Measurements from ENCODE around the gene JPT2. TPM values are rescaled to one million over a fixed set of nuclear protein-coding genes. Genes with fewer than 3 reads are reported as not detected.
"Not testable (repeated sequence)": the region's sequence is repeated elsewhere in the genome, so short reads cannot be mapped to it uniquely, and the experiment has no call there.

Gene JPT2
- total RNA-seq, 2 experiments from 2014 or later, result 56.5 to 65.2 TPM

DNA sequence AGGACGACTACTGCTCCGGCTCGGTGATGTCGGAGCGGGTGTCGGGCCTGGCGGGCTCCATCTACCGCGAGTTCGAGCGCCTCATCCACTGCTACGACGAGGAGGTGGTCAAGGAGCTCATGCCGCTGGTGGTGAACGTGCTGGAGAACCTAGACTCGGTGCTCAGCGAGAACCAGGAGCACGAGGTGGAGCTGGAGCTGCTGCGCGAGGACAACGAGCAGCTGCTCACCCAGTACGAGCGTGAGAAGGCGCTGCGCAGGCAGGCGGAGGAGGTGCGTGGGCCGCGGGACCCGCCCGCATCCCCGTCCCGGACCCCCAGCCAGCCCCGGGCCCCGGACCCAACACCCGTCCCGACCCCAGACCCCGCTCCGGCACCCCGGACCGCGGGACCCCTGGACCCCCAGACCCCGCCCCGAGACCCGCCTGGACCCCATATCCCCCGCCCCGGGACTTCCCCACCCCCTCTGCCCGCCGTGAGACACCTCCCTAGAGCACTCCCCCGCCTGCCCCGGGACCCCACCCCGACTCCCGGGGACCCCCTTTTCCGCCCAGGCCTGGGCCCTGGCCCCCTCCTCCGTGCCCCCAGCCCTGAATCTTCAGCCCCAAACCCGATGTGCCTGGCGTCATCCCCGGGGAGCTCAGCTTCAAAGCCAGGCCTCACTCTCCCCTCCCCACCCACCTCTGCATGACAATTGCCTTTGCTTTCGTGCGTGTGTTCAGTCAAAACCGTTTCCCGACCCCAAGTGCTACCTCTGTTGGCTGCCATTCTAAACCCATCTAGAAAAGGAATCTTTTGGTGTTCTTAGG is 28.5 kb downstream of the JPT2 start:
- peaks cover 9% of the 10 kb centered on the region for H3K36me3 Mint-ChIP-seq (ENCODE audit: low read depth)
- H3K27ac Mint-ChIP-seq, result peak overlapping the region; percentile 99
- DNase-seq, result peak; percentile 63
- H3K4me1 Mint-ChIP-seq, result peaks cover 36% of the 10 kb centered on the region
- ChIA-PET POLR2A (interaction anchor here (0.6 kb wide), 2 partner anchors 76 to 1070 kb away, joined by 3 to 5 read pairs; partner anchors contain the start of genes NUBP2 and SPSB3), CTCF (interaction anchor here (0.6 to 3.4 kb wide), 50 partner anchors 9 to 1130 kb away, joined by 3 to 20 read pairs (median 3); partner anchors contain the start of genes CRAMP1, EME2, IFT140 and JPT2)
- H3K4me3 Mint-ChIP-seq, result peak overlapping the region; percentile 96
- H3K9me3 Mint-ChIP-seq, result no peaks in the 10 kb centered on the region
- no peaks in the 10 kb centered on the region for H3K27me3 Mint-ChIP-seq

DNA sequence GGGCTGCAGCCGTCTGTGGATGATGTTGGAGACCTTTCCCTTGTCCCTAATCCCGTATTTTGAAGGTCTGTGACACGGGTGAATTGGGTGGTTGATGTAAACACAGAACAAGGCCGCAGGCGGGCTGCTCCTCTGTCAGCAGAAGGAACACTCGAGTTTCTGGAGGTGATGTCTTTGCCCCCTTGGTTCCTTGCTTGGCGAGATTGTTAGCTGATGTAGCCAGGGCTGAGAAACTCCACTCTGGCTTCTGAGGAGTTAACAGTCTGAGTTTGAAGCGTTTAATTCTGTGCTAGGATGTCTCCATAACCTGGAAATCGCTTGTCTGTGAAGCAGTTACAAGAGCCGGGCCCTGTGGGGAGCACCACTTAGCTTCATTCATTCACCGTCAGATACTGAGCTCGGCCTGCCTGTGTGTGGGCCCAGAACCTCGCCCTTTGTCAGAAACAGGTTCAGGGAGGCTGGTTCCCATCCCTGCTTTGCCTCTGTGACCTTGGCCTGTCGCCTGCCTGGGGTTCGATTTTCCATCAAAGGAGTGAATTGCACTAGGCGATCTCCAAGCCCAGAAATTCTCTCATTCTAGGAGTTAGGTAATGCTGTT is 29.2 kb downstream of the JPT2 start:
- Mint-ChIP-seq H3K27ac (peak overlapping the region; percentile 94), H3K27me3 (no peaks in the 10 kb centered on the region), H3K9me3 (no peaks in the 10 kb centered on the region), H3K36me3 (ENCODE audit: low read depth) (peaks cover 7% of the 10 kb centered on the region), H3K4me3 (peak overlapping the region; percentile 91), H3K4me1 (peaks cover 36% of the 10 kb centered on the region)
- DNase-seq, result peak; percentile 26
- CTCF ChIA-PET, result interaction anchor here (1.4 to 3.4 kb wide), 3 partner anchors 17 to 93 kb away, joined by 3 to 20 read pairs (median 13); partner anchors contain the start of genes NUBP2 and SPSB3
- POLR2A ChIA-PET, result no interaction called here

DNA sequence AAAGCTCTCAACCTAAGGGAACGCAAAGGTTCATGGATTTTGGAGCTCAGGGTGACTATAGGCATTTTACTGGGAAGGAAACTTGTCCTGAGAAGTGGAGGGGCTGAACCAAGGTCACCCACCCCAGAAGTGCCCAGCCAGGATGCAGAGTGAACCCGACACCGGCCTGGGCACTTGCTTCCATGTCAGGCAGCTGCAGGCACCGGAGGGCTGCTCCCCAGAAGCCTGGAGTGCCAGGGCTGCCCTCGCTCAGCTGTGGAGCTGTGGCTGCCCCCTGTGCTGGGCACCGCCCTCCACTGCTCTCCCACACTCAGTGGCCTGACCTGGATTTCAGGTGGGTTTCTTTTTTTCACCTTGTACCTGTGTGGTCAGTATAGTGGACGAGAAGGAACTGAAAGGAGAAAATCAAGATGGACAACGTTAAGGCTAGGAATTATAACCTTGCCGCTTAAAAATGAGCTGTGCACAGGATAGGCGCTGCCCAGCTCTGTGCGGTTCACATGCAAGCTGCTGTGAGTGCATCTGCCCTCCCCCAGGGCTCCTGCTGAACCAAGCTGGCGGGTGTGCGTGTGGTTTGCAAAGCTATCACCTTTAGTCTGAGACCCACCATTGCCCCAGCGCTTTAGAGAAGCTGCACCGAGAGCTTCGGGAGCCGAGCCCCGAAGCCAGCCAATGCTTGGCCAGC is 30.1 kb downstream of the JPT2 start:
- ChIA-PET CTCF (interaction anchor here (0.6 to 3.4 kb wide), 3 partner anchors 8 to 147 kb away, joined by 4 to 20 read pairs (median 4); no protein-coding TSS in a partner anchor), POLR2A (no interaction called here)
- peak overlapping the region; percentile 94 for H3K27ac Mint-ChIP-seq
- H3K9me3 Mint-ChIP-seq, result no peaks in the 10 kb centered on the region
- no peak for DNase-seq
- H3K36me3 Mint-ChIP-seq (ENCODE audit: low read depth), result peaks cover 4% of the 10 kb centered on the region
- H3K4me3 Mint-ChIP-seq, result peak overlapping the region; percentile 91
- peaks cover 36% of the 10 kb centered on the region for H3K4me1 Mint-ChIP-seq
- H3K27me3 Mint-ChIP-seq, result no peaks in the 10 kb centered on the region

DNA sequence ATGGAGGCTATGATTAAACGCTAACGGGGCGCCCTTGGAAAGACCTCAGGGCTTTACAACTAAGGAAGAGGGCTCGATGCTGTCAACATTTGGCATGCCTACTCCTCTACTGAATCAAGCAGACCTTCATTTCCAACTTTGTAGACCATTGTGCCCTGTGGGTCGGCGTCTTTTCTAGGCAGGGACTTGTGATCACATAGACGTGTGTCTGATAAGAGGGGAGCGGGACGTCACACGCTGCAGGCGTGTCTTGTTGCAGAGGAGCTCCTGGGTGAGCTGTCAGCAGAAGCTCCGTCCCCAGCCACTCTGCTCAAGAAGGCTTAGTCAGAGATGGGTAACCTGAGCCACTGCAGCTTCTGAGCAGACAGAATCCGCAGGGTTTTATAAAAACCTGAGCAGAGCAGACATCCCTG is 30.7 kb downstream of the JPT2 start:
- peak overlapping the region; percentile 91 for H3K4me3 Mint-ChIP-seq
- peak overlapping the region; percentile 54 for H3K27ac Mint-ChIP-seq
- CTCF ChIA-PET, result interaction anchor here (0.6 to 0.9 kb wide), 2 partner anchors 8 to 147 kb away, joined by 4 read pairs; no protein-coding TSS in a partner anchor
- H3K4me1 Mint-ChIP-seq, result peaks cover 38% of the 10 kb centered on the region
- POLR2A ChIA-PET, result no interaction called here
- H3K36me3 Mint-ChIP-seq (ENCODE audit: low read depth), result peaks cover 4% of the 10 kb centered on the region
- no peaks in the 10 kb centered on the region for H3K9me3 Mint-ChIP-seq
- no peaks in the 10 kb centered on the region for H3K27me3 Mint-ChIP-seq
- DNase-seq, result no peak

DNA sequence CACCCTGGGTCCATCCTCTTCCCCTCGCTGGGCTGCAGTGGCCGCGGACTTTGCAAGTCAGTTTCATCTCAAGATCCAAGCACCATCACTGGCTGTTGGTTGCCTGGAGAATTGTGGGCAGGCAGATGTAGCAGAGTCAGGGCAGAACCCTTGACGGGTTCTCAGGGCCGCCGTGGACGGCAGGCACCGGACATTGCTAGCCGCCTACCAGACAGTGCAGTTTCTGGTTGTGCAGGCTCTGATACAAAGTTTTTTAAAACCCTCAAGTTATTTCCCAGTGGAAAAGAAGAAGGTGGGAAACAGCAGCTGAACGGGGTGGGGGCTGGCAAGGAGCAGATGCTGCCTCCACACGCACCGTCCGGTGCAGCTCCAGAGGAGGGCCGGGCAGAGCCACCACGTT is 31.3 kb downstream of the JPT2 start:
- H3K9me3 Mint-ChIP-seq, result no peaks in the 10 kb centered on the region
- H3K36me3 Mint-ChIP-seq (ENCODE audit: low read depth), result peaks cover 4% of the 10 kb centered on the region
- no peak overlapping the region for H3K27ac Mint-ChIP-seq
- no peak overlapping the region for H3K4me3 Mint-ChIP-seq
- DNase-seq, result no peak
- ChIA-PET POLR2A (no interaction called here), CTCF (no interaction called here)
- H3K4me1 Mint-ChIP-seq, result peaks cover 35% of the 10 kb centered on the region
- no peaks in the 10 kb centered on the region for H3K27me3 Mint-ChIP-seq

DNA sequence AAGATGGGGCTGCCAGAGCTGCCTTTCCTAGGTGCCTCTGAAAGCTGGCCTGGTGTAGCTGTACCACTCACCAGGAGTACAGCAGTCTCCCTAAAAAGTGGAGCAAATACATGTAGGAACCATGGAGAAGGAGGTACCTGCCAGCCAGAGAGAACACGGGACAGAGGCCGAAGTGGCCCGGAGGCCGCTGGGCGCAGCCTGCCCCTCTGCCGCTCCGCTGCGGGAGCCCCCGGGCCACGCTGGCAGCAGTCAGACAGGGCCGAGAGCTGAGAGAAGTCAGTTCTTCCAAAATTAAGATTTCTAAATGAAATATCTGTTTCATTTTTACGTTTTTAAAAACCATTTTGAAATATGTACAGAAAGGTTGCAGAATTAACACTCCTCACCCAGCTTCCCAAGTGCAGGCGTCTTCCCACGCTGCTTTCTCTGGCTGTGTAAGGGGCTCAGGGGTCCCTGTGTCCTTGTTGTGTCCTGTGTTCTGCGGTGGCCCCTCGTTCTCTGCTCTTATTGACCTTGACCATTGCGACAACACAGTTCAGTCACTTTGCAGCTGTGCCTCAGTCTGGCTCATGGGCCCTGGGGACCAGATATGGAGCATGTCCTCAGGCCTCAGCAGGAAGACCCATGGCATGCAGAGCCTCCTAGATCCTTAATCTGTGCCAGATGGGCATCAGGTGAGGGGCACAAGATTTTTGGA is 32.9 kb downstream of the JPT2 start:
- Mint-ChIP-seq H3K27ac (no peak overlapping the region), H3K27me3 (no peaks in the 10 kb centered on the region), H3K36me3 (ENCODE audit: low read depth) (peaks cover 7% of the 10 kb centered on the region), H3K9me3 (no peaks in the 10 kb centered on the region), H3K4me1 (peaks cover 25% of the 10 kb centered on the region), H3K4me3 (no peak overlapping the region)
- POLR2A ChIA-PET, result no interaction called here
- CTCF ChIA-PET, result interaction anchor here (0.7 to 0.8 kb wide), 2 partner anchors 13 to 809 kb away, joined by 3 to 4 read pairs; partner anchors contain the start of gene AMDHD2
- no peak for DNase-seq

DNA sequence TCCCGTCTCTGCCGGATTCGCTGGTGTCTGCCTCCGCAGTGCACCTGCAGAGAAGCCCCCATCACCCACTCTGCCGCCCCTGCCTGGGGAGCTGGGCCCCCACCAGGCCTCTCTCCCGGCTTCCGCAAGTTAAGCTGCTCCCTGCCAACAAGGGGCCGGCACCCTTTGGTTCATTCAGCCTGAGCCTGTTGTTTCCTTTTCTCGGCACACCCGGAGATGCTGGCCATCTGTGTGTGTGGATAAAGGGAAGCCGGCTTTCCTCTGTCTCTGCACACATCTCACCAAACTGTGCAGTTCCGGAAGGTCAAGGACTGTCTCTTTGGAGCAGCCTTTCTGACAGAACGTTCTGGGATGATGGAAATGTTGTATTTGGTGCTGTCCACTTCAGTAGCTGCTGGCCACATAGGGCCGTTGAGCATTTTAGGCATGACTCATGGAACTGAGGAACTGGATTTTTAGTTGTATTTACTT is 34.7 kb downstream of the JPT2 start:
- peaks cover 7% of the 10 kb centered on the region for H3K36me3 Mint-ChIP-seq (ENCODE audit: low read depth)
- H3K4me1 Mint-ChIP-seq, result peaks cover 22% of the 10 kb centered on the region
- DNase-seq, result no peak
- no peak overlapping the region for H3K4me3 Mint-ChIP-seq
- CTCF ChIA-PET, result interaction anchor here (2.2 kb wide), 1 partner anchor 11 kb away, joined by 6 read pairs; no protein-coding TSS in a partner anchor
- no peak overlapping the region for H3K27ac Mint-ChIP-seq
- no peaks in the 10 kb centered on the region for H3K27me3 Mint-ChIP-seq
- POLR2A ChIA-PET, result no interaction called here
- H3K9me3 Mint-ChIP-seq, result no peaks in the 10 kb centered on the region

DNA sequence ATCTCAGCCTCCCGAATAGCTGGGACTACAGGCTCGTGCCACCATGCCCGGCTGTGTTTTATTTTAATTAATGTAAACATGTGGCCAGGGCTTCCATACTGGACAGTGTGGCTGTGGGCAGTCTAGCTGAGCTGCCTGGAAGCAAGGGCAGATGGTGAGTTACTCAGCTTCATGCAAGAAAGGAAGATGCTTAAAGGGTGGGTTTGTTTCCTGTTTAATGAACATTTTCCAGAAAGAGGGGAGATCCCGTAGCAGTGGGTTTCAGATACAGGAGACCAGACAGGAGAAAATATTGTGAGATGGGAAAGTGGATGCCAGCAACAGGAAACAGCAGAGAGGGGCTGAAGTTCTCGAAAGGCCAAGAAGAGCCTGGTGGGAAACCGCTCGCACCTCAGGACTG is 35.3 kb downstream of the JPT2 start:
- POLR2A ChIA-PET, result no interaction called here
- CTCF ChIA-PET, result interaction anchor here (2.2 kb wide), 1 partner anchor 10 kb away, joined by 6 read pairs; no protein-coding TSS in a partner anchor
- no peaks in the 10 kb centered on the region for H3K9me3 Mint-ChIP-seq
- no peak for DNase-seq
- no peak overlapping the region for H3K4me3 Mint-ChIP-seq
- H3K4me1 Mint-ChIP-seq, result peaks cover 17% of the 10 kb centered on the region
- peaks cover 4% of the 10 kb centered on the region for H3K36me3 Mint-ChIP-seq (ENCODE audit: low read depth)
- H3K27ac Mint-ChIP-seq, result no peak overlapping the region
- no peaks in the 10 kb centered on the region for H3K27me3 Mint-ChIP-seq

DNA sequence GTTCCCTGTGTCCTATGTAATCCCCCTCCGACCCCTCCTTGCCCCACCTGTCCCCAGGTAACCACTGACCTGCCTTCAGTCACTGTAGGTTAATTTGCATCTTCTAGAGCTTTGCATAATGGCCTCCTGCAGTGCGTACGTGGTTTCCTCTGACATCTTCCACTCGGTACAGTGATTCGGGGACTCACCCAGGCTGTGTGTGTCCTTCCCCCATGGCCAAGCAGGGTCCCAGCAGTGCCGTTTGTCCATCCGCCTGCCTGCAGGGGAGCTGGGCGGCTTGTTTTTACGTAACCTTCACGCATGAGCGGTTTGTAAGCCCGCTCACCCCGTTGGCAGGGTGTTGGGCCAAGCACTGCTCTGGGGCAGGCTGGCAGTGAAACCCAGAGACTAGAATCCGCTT is 35.9 kb downstream of the JPT2 start:
- Mint-ChIP-seq H3K4me3 (no peak overlapping the region), H3K27me3 (no peaks in the 10 kb centered on the region), H3K9me3 (no peaks in the 10 kb centered on the region), H3K4me1 (peaks cover 13% of the 10 kb centered on the region), H3K27ac (no peak overlapping the region), H3K36me3 (ENCODE audit: low read depth) (peaks cover 4% of the 10 kb centered on the region)
- no peak for DNase-seq
- ChIA-PET POLR2A (no interaction called here), CTCF (interaction anchor here (2.2 kb wide), 1 partner anchor 10 kb away, joined by 6 read pairs; no protein-coding TSS in a partner anchor)

DNA sequence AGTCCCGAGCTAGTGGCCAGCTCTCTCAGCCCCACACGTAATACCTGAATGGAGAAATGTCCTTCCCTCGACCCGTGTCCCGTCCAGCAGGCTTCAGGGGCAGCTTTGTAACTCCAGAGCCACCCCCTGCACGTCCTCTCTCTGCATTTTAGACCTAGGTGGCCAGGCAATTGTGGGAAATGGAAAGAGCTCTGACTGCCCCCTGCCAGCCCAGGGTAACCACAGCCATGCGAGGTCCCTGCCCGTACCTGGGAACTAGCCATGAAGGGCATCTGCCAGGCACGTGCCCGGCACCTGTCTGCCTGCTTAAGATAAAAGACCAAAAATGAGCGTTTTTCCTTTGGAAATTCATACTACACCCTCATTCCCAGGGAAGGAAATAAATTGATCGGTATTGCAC is 37.1 kb downstream of the JPT2 start:
- no peaks in the 10 kb centered on the region for H3K27me3 Mint-ChIP-seq

DNA sequence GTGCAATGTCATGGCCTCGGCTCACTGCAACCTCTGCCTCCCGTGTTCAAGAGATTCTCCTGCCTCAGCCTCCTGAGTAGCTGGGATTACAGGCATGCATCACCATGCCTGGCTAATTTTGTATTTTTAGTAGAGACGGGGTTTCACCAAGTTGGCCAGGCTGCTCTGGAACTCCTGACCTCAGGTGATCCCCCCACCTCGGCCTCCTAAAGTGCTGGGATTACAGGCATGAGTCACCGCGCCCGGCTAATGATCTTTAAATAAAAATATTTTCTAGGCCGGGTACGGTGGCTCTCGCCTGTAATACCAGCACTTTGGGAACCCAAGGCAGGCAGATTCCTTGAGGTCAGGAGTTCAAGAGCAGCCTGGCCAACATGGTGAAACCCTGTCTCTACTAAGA is 40.2 kb downstream of the JPT2 start:
- DNase-seq; H3K27ac Mint-ChIP-seq; H3K4me3 Mint-ChIP-seq; POLR2A ChIA-PET; H3K9me3 Mint-ChIP-seq; H3K27me3 Mint-ChIP-seq; H3K36me3 Mint-ChIP-seq (ENCODE audit: low read depth): not testable (repeated sequence)
- H3K4me1 Mint-ChIP-seq, result peaks cover 42% of the 10 kb centered on the region
- CTCF ChIA-PET, result interaction anchor here (1.3 kb wide), 1 partner anchor 41 kb away, joined by 3 read pairs; no protein-coding TSS in a partner anchor

More for the DNA sequence above, 37.1 kb downstream of the JPT2 start:
- DNase-seq, result no peak
- H3K4me1 Mint-ChIP-seq, result peaks cover 19% of the 10 kb centered on the region
- ChIA-PET POLR2A (no interaction called here), CTCF (interaction anchor here (1.0 kb wide), 1 partner anchor 9 kb away, joined by 4 read pairs; the partner anchor contains the start of gene MAPK8IP3)
- H3K27ac Mint-ChIP-seq, result no peak overlapping the region
- no peak overlapping the region for H3K4me3 Mint-ChIP-seq
- H3K9me3 Mint-ChIP-seq, result no peaks in the 10 kb centered on the region
- H3K36me3 Mint-ChIP-seq (ENCODE audit: low read depth), result peaks cover 5% of the 10 kb centered on the region

Data from activated CD4-positive, alpha-beta T cell treated with anti-CD3 and anti-CD28 coated beads, Interleukin-2, amount 10 ng/mL, durations not matched to agents 7 days and 5 days (primary cell).